Measurements from ENCODE around the gene DNAH10.
"Not testable (repeated sequence)": the region's sequence is repeated elsewhere in the genome, so short reads cannot be mapped to it uniquely, and the experiment has no call there.

Gene DNAH10

DNA sequence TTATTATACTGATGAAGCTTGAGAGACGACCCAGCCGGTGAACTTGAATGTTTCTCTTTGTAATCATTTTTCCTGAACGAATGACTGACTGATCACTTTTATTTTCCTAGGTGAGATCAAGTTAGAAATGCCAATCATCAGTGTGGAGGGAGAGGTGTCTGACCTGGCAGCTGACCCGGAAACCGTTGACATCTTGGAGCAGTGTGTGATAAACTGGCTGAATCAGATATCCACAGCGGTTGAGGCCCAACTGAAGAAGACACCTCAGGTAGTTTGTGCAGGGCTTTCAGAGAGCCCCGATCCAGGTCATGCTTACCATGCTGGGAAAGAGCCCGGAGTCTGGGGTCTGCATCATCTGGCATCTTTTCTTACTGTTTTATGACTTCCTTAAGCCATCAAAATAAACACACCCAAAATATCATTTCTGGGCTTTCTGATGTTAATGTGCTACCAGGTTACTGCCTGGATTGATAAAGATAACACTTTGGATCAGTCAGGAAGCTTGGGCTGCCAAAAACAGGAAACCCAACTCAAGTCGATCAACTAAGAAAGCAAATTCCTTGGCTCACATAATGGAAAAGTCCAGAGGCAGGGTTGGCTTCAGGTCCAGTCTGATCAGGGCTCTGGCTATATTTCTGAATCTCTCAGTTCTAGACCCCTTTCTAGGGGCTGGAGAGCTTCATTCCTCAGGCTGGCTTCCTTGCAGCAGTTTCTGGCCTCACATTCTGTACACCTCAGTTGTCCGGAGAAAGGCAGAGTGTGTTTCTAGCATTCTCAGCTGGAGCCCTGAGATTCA is 21.1 kb downstream of the DNAH10 start:
- Histone ChIP-seq H3K4me1 (ENCODE audit: insufficient read depth, low read length, severe bottlenecking) (no peaks in the 10 kb centered on the region), H3K9ac (ENCODE audit: low read length) (no peak overlapping the region), H3K36me3 (ENCODE audit: insufficient read depth, low read length) (no peaks in the 10 kb centered on the region), H2AFZ (ENCODE audit: low read length) (no peak overlapping the region), H3K4me2 (ENCODE audit: low read length) (no peak overlapping the region), H3K27me3 (ENCODE audit: insufficient read depth, low read length) (no peaks in the 10 kb centered on the region), H3K9me3 (ENCODE audit: low read length) (no peaks in the 10 kb centered on the region), H4K20me1 (ENCODE audit: insufficient read depth, low read length) (no peaks in the 10 kb centered on the region), H3K79me2 (ENCODE audit: insufficient read depth, low read length) (no peaks in the 10 kb centered on the region), H3K27ac (ENCODE audit: low read depth, low read length, poor library complexity, severe bottlenecking) (no peak overlapping the region), H3K9me2 (ENCODE audit: low read depth, low read length) (no peaks in the 10 kb centered on the region), H3F3A (ENCODE audit: insufficient read depth, low read length) (no peaks in the 10 kb centered on the region), H3K4me3 (ENCODE audit: low read depth, low read length, poor library complexity, severe bottlenecking) (no peak overlapping the region)
- TF ChIP-seq, protein P1, sequence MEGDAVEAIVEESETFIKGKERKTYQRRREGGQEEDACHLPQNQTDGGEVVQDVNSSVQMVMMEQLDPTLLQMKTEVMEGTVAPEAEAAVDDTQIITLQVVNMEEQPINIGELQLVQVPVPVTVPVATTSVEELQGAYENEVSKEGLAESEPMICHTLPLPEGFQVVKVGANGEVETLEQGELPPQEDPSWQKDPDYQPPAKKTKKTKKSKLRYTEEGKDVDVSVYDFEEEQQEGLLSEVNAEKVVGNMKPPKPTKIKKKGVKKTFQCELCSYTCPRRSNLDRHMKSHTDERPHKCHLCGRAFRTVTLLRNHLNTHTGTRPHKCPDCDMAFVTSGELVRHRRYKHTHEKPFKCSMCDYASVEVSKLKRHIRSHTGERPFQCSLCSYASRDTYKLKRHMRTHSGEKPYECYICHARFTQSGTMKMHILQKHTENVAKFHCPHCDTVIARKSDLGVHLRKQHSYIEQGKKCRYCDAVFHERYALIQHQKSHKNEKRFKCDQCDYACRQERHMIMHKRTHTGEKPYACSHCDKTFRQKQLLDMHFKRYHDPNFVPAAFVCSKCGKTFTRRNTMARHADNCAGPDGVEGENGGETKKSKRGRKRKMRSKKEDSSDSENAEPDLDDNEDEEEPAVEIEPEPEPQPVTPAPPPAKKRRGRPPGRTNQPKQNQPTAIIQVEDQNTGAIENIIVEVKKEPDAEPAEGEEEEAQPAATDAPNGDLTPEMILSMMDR (IDR thresholded peaks at IDR 0.05; ENCODE audit: low read length), result no peak
- no peak for TF ChIP-seq EZH2 (IDR thresholded peaks at IDR 0.05; ENCODE audit: borderline replicate concordance, low read length)

DNA sequence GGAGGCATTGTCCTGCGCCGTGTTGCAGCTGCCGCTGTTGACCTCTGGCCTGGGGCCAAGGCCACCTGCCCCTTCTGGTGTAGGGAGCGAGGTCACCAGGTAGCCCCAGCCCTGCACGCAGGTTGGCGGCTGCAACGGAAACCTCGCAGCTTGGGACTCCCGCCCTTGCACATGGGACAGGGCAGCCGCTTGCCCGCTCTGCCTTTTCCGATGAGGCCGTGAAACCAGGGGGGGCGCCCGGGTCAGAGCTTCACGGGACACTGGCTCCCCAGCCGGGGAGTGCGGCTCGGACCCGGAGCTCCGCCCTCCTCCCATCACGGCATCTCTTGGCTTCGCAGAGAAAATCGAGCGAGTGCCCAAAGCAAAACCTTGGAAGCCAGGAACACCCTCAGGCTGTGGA is 25.4 kb downstream of the DNAH10 start:
- H3K9ac ChIP-seq (ENCODE audit: low read length), result no peak overlapping the region
- no peaks in the 10 kb centered on the region for H3K27me3 ChIP-seq (ENCODE audit: insufficient read depth, low read length)
- H2AFZ ChIP-seq (ENCODE audit: low read length), result no peak overlapping the region
- no peak overlapping the region for H3K4me3 ChIP-seq (ENCODE audit: low read depth, low read length, poor library complexity, severe bottlenecking)
- no peak overlapping the region for H3K27ac ChIP-seq (ENCODE audit: low read depth, low read length, poor library complexity, severe bottlenecking)
- H3K36me3 ChIP-seq (ENCODE audit: insufficient read depth, low read length), result no peaks in the 10 kb centered on the region
- H3K9me3 ChIP-seq (ENCODE audit: low read length), result no peaks in the 10 kb centered on the region
- H3K4me2 ChIP-seq (ENCODE audit: low read length), result no peak overlapping the region
- no peaks in the 10 kb centered on the region for H4K20me1 ChIP-seq (ENCODE audit: insufficient read depth, low read length)
- H3K9me2 ChIP-seq (ENCODE audit: low read depth, low read length), result no peaks in the 10 kb centered on the region
- H3F3A ChIP-seq (ENCODE audit: insufficient read depth, low read length), result no peaks in the 10 kb centered on the region
- no peaks in the 10 kb centered on the region for H3K4me1 ChIP-seq (ENCODE audit: insufficient read depth, low read length, severe bottlenecking)
- no peak for TF ChIP-seq EZH2 (IDR thresholded peaks at IDR 0.05; ENCODE audit: borderline replicate concordance, low read length)
- no peaks in the 10 kb centered on the region for H3K79me2 ChIP-seq (ENCODE audit: insufficient read depth, low read length)

DNA sequence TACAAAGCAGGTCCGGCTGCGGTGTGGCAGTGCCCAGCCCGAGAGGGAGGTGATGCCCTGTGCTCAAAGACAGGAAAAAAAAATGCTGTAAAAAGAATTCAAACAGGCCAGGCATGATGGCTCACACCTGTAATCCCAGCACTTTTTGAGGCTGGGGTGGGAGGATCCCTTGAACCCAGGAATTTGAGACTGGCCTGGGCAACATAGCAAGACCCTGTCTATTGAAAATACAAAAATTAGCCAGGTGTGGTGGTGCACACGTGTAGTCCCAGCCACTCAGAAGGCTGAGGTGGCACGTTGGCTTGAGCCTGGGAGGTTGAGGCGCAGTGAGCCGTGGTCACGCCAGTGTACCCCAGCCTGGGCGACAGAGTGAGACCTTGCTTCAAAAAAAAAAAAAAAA is 26.4 kb downstream of the DNAH10 start:
- Histone ChIP-seq H3K4me1 (ENCODE audit: insufficient read depth, low read length, severe bottlenecking) (no peaks in the 10 kb centered on the region), H3K36me3 (ENCODE audit: insufficient read depth, low read length) (no peaks in the 10 kb centered on the region), H3K4me3 (ENCODE audit: low read depth, low read length, poor library complexity, severe bottlenecking) (no peak overlapping the region), H2AFZ (ENCODE audit: low read length) (no peak overlapping the region), H3K4me2 (ENCODE audit: low read length) (no peak overlapping the region), H3K9ac (ENCODE audit: low read length) (no peak overlapping the region), H3K27me3 (ENCODE audit: insufficient read depth, low read length) (no peaks in the 10 kb centered on the region), H3K9me3 (ENCODE audit: low read length) (no peaks in the 10 kb centered on the region), H3K79me2 (ENCODE audit: insufficient read depth, low read length) (no peaks in the 10 kb centered on the region), H3F3A (ENCODE audit: insufficient read depth, low read length) (no peaks in the 10 kb centered on the region), H4K20me1 (ENCODE audit: insufficient read depth, low read length) (no peaks in the 10 kb centered on the region), H3K9me2 (ENCODE audit: low read depth, low read length) (no peaks in the 10 kb centered on the region), H3K27ac (ENCODE audit: low read depth, low read length, poor library complexity, severe bottlenecking) (no peak overlapping the region)
- TF ChIP-seq, protein P1 (IDR thresholded peaks at IDR 0.05; ENCODE audit: low read length), result no peak
- no peak for TF ChIP-seq EZH2 (IDR thresholded peaks at IDR 0.05; ENCODE audit: borderline replicate concordance, low read length)

DNA sequence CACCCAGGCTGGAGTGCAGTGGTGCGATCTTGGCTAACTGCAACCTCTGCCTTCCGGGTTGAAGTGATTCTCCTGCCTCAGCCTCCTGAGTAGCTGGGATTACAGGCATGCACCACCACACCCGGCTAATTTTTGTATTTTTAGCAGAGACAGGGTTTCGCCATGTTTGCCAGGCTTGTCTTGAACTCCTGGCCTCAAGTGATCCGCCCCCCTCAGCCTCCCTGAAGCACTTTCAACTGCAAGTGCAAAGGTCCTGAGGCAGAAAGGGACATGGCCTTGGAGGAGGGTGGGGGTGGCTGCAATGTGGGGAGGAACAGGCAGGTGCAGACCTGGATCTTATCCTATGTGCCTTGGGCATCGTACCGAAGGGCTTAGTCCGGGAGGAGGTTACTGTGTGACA is 27.3 kb downstream of the DNAH10 start:
- H3K4me2 ChIP-seq (ENCODE audit: low read length); H3K79me2 ChIP-seq (ENCODE audit: insufficient read depth, low read length); H3F3A ChIP-seq (ENCODE audit: insufficient read depth, low read length); H3K9me3 ChIP-seq (ENCODE audit: low read length); H3K9me2 ChIP-seq (ENCODE audit: low read depth, low read length); H4K20me1 ChIP-seq (ENCODE audit: insufficient read depth, low read length); H3K4me3 ChIP-seq (ENCODE audit: low read depth, low read length, poor library complexity, severe bottlenecking); H3K9ac ChIP-seq (ENCODE audit: low read length); H3K4me1 ChIP-seq (ENCODE audit: insufficient read depth, low read length, severe bottlenecking); H3K36me3 ChIP-seq (ENCODE audit: insufficient read depth, low read length); H3K27me3 ChIP-seq (ENCODE audit: insufficient read depth, low read length); H3K27ac ChIP-seq (ENCODE audit: low read depth, low read length, poor library complexity, severe bottlenecking); H2AFZ ChIP-seq (ENCODE audit: low read length): not testable (repeated sequence)
